AG09309 (cell line): ENCODE data around the gene FOXO6.

Source experiments
- DNase-seq: peaks from one replicate; pipeline ENCODE4 v3.0.0-alpha.2; 2010; ENCODE audit warnings: low read depth
- H3K4me3 ChIP-seq: 2 replicates; pipeline ENCODE4 v1.5.1; 2011; ENCODE audit warnings: mild to moderate bottlenecking, low read depth, low read length, moderate library complexity; ENCODE audit not compliant: control insufficient read depth
- TF ChIP-seq, protein P1 (sequence below): IDR thresholded peaks from 2 replicates; pipeline ENCODE4 v1.5.1; 2011; ENCODE audit warnings: mild to moderate bottlenecking, low read depth, low read length, inconsistent platforms; ENCODE audit not compliant: insufficient read depth, control insufficient read depth; ENCODE audit errors: missing control alignments

Gene FOXO6

DNA sequence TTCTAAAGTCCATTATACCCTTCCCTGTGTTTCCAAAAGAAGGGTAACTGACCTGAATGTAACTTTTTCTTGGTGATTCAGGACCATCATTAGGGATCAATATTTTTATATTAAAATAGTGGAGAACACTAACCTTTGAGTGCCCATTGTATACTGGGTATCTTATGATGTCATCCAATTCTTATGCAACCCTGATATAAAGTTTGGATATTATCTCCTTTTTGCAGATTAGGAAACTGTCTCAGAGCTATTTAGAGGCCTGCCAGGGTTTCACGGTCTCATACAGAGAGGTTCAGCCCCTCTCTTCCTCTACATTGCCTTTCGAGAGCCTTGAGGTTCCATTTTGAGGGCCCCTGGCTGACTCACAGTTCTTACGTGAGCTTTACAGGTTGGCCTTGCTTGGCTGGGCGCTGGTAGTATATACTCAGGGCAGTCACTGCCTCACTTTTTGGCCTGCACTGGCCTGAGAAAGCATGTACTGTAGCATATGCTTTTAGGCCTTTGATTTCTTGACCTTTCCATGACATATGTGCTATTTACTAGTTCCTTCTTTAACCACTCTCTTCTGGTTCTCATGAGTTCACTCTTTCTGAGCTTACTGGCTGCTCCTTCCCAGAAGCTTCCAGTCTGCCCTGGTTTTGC, 15.7 kb upstream of the FOXO6 start:
- H3K4me3 ChIP-seq, result no peak overlapping the region
- DNase-seq, result no peak
- TF ChIP-seq, protein P1, sequence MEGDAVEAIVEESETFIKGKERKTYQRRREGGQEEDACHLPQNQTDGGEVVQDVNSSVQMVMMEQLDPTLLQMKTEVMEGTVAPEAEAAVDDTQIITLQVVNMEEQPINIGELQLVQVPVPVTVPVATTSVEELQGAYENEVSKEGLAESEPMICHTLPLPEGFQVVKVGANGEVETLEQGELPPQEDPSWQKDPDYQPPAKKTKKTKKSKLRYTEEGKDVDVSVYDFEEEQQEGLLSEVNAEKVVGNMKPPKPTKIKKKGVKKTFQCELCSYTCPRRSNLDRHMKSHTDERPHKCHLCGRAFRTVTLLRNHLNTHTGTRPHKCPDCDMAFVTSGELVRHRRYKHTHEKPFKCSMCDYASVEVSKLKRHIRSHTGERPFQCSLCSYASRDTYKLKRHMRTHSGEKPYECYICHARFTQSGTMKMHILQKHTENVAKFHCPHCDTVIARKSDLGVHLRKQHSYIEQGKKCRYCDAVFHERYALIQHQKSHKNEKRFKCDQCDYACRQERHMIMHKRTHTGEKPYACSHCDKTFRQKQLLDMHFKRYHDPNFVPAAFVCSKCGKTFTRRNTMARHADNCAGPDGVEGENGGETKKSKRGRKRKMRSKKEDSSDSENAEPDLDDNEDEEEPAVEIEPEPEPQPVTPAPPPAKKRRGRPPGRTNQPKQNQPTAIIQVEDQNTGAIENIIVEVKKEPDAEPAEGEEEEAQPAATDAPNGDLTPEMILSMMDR, result no peak

DNA sequence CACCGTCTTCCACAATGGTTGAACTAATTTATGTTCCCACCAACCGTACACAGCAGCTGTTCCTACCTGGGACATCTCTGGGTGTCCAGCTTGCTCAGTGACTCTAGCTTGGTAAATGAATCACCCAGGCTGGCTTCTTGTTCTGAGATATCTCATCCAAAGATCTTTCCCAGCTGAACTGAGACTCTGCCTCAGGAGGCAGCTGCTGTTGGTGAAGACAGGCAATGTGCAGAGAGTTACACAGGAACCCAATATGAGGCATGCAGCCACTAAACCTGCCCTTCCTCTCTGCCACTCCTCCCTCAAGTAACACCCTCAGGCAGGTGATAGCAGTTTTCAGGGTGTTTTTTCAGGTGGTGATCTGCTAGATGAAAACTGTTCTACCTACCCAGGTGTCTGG, 14.0 kb upstream of the FOXO6 start:
- TF ChIP-seq, protein P1, result no peak
- DNase-seq, result no peak
- no peak overlapping the region for H3K4me3 ChIP-seq

DNA sequence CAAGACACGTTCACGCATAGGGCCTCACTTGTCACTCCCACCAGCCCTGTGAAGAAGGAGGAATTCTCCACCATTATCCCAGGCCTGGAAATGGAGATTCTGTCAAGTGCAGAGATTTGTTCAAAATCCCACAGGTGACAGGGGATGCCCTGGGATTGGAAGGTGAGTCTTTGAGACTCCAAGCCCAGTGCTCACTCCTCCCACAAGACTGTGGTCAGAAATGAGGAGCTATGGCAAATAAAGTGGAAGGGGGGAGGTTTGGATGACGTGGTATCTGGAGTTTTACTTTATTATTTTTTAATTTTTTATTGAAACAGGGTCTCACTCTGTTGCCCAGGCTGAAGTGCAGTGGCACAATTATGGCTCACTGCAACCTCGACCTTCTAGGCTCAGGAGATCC, 12.8 kb upstream of the FOXO6 start:
- H3K4me3 ChIP-seq, result no peak overlapping the region
- DNase-seq, result no peak
- TF ChIP-seq, protein P1, result no peak

DNA sequence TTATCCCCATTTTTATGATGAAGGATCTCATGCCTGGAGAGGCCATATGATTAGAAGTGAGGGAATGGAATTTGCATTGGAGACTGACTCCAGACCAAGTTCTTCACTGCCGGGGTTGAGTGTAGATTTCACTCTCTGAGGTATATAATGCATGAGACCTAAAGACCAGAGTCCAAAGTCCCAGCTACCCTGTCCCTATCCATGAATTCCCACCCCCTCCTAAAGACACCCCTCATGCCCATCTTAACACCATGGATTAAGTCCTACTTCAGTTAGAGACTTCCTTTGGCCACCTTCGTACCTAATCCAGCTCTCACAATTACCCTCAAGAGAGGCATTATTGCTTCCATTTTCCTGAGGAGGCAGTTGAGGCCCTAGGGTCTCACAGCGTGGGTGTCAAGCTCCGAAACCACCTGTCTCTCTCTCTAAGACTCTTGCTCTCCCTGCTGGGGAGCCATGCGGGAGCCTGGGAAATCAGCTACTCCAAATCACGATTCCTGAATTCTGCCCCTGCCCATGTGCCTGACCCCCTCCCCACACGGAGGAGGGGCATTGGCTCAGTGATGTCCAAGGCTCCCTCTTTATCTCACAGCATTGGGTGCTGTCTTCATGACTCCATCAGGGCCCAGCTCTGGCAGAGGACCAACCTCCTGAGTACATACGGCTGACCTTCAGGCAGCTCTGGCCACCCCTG, 11.7 kb upstream of the FOXO6 start:
- no peak overlapping the region for H3K4me3 ChIP-seq
- DNase-seq, result no peak

DNA sequence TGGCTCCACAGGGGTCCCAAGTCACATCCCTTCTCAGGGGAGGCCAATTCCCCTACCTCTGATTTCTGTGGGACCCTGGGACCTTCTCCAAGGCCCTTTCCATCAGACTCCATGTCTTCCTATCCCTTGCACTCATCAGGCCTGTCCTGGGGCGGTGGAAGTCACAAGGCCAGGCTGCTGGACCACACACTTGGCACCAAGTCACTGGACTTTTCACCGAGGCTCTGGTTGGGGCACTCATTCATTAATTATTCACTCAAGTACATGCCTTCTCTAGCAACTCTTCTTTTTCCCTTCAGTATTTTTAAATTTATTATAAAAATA, 11.2 kb upstream of the FOXO6 start:
- TF ChIP-seq, protein P1, result no peak
- no peak overlapping the region for H3K4me3 ChIP-seq
- DNase-seq, result no peak

More for the DNA sequence above, 11.7 kb upstream of the FOXO6 start:
- TF ChIP-seq, protein P1, result no peak

DNA sequence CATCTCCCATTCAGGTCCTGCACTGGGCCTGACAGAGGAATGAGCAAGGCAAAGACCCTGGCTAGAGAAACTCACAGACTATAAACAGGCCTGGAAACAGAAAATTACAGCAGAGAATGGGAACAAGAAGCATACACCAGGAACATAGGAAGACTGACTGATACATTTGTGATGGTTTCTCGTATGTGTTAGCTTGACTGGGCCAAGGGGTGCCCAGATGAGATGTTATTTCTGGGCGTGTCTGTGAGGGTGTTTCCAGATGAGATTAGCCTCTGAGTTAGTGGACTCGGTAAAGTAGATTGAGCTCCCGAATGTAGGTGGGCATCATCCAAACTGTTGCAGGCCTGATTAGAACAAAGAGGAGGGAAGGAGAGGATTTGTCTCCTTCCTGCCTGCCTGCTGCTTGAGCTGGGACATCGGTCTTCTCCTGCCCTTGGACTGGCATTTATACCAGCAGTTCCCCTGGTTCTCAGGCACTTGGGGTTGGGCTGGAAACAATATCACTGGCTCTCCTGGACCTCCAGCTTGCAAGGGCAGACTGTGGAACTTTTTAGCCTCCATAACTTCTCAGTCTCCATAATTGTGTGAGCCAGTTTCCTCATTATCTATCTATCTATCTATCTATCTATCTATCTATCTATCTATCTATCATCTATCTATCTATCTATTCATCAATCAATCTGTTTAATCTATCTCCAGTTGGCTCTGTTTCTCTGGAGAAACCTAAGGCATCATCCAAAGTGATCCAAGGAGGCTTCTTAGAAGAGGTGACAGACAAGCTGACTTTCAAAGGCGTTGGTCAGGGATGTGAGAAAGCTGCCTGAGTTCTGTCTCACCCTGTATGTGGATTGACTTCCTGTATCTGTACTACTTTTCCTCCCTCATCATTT, 9.7 kb upstream of the FOXO6 start:
- no peak for DNase-seq
- H3K4me3 ChIP-seq, result no peak overlapping the region
- TF ChIP-seq, protein P1, result no peak
